Activated T-cell treated with anti-CD3 and anti-CD28 coated beads, Interleukin-2, amount 50 U/mL, for 72 hours (primary cell): ENCODE results near the gene WWC2. TPM values are rescaled to one million over a fixed set of nuclear protein-coding genes. Genes with fewer than 3 reads are reported as not detected.
"Not testable (repeated sequence)": the region's sequence is repeated elsewhere in the genome, so short reads cannot be mapped to it uniquely, and the experiment has no call there.

ENCODE experiments used
- ATAC-seq, 2 donors: fragments of 150-1000 bp; cut with Tn5 transposase; replicated peaks in 1 of 2; 2 replicates each; pipeline ENCODE4 v1.10.0; 2021; ENCODE audit warnings: moderate library complexity in 2 of 2, mild to moderate bottlenecking in 1 of 2
- DNase-seq, 2 donors: peaks; one replicate each; pipeline ENCODE4 v3.0.0; 2021 to 2022; ENCODE audit warnings: mixed read lengths in 1 of 2
- H3K27ac Mint-ChIP-seq: one replicate; pipeline ENCODE4 v1.8.0; 2022; ENCODE audit warnings: mild to moderate bottlenecking, moderate library complexity, mixed read lengths
- H3K27me3 Mint-ChIP-seq: one replicate; pipeline ENCODE4 v1.8.0; 2022; ENCODE audit warnings: low read depth, mixed read lengths
- H3K36me3 Mint-ChIP-seq, 2 donors: one replicate each; pipeline ENCODE4 v1.8.0; 2022; ENCODE audit warnings: mixed read lengths in 2 of 2, mild to moderate bottlenecking in 1 of 2; ENCODE audit not compliant: insufficient read depth in 2 of 2
- H3K4me1 Mint-ChIP-seq: one replicate; pipeline ENCODE4 v1.8.0; 2022; ENCODE audit warnings: low read depth, mixed read lengths
- H3K4me3 Mint-ChIP-seq, 2 donors: one replicate each; pipeline ENCODE4 v1.8.0; 2022; ENCODE audit warnings: mild to moderate bottlenecking in 2 of 2, mixed read lengths in 2 of 2, moderate library complexity in 2 of 2
- H3K9me3 Mint-ChIP-seq, 2 donors: one replicate each; pipeline ENCODE4 v1.8.0; 2022; ENCODE audit warnings: mixed read lengths in 2 of 2
- total RNA-seq, 2 donors: library from RNA; stranded (reverse); gene quantifications; one replicate each; pipeline ENCODE4 v1.2.3, GENCODE V29; 2022

WWC2 gene
- total RNA-seq, 2 donors from 2014 or later = 3.6 to 3.7 TPM

- Mint-ChIP-seq H3K27me3 (no peaks in the 10 kb centered on the region), H3K4me3 (no peak overlapping the region), H3K4me1 (peaks cover 5% of the 10 kb centered on the region), H3K27ac (no peak overlapping the region), H3K36me3 (no peaks in the 10 kb centered on the region), H3K9me3 (no peaks in the 10 kb centered on the region)
- ATAC-seq (no peak), DNase-seq (no peak)
Measured at GRCh38 chr4:183139972-183140570, 41.0 kb downstream of the WWC2 start.

- Mint-ChIP-seq H3K27me3 (peaks cover 6% of the 10 kb centered on the region), H3K9me3 (no peaks in the 10 kb centered on the region), H3K36me3 (no peaks in the 10 kb centered on the region), H3K4me3 (no peak overlapping the region), H3K4me1 (peaks cover 5% of the 10 kb centered on the region), H3K27ac (no peak overlapping the region)
- no peak for ATAC-seq
- no peak for DNase-seq
Measured at GRCh38 chr4:183140911-183141320, 41.9 kb downstream of the WWC2 start.

- Mint-ChIP-seq H3K9me3 (no peaks in the 10 kb centered on the region), H3K36me3 (no peaks in the 10 kb centered on the region), H3K27ac (no peak overlapping the region), H3K4me1 (peaks cover 5% of the 10 kb centered on the region), H3K27me3 (peaks cover 11% of the 10 kb centered on the region), H3K4me3 (no peak overlapping the region)
- ATAC-seq (no peak), DNase-seq (no peak)
Measured at GRCh38 chr4:183141997-183142396, 42.9 kb downstream of the WWC2 start.

GRCh38 chr4:183142571-183143550, 43.8 kb downstream of the WWC2 start:
- Mint-ChIP-seq H3K27me3 (peaks cover 11% of the 10 kb centered on the region), H3K4me1 (peaks cover 5% of the 10 kb centered on the region)
- ATAC-seq = no peak

GRCh38 chr4:183144787-183145186, 45.7 kb downstream of the WWC2 start:
- H3K36me3 Mint-ChIP-seq = no peaks in the 10 kb centered on the region
- H3K4me1 Mint-ChIP-seq = peaks cover 5% of the 10 kb centered on the region
- H3K27me3 Mint-ChIP-seq = peaks cover 11% of the 10 kb centered on the region
- H3K9me3 Mint-ChIP-seq = no peaks in the 10 kb centered on the region
- ATAC-seq (no peak), DNase-seq (no peak)
- H3K27ac Mint-ChIP-seq = no peak overlapping the region
- no peak overlapping the region for H3K4me3 Mint-ChIP-seq

More at GRCh38 chr4:183142571-183143550, 43.8 kb downstream of the WWC2 start:
- Mint-ChIP-seq H3K9me3 (no peaks in the 10 kb centered on the region), H3K36me3 (no peaks in the 10 kb centered on the region), H3K4me3 (no peak overlapping the region), H3K27ac (no peak overlapping the region)
- no peak for DNase-seq

GRCh38 chr4:183145773-183146172, 46.7 kb downstream of the WWC2 start:
- Mint-ChIP-seq H3K4me1 (peaks cover 5% of the 10 kb centered on the region), H3K27ac (no peak overlapping the region), H3K36me3 (no peaks in the 10 kb centered on the region), H3K27me3 (peaks cover 11% of the 10 kb centered on the region), H3K9me3 (no peaks in the 10 kb centered on the region), H3K4me3 (no peak overlapping the region)
- ATAC-seq = no peak
- DNase-seq = no peak

- ATAC-seq (no peak), DNase-seq (no peak)
- Mint-ChIP-seq H3K36me3 (no peaks in the 10 kb centered on the region), H3K4me1 (peaks cover 5% of the 10 kb centered on the region), H3K4me3 (no peak overlapping the region), H3K27ac (no peak overlapping the region), H3K9me3 (no peaks in the 10 kb centered on the region), H3K27me3 (peaks cover 11% of the 10 kb centered on the region)
Measured at GRCh38 chr4:183146478-183146877, 47.4 kb downstream of the WWC2 start.

- H3K27me3 Mint-ChIP-seq = peaks cover 11% of the 10 kb centered on the region
- no peak overlapping the region for H3K27ac Mint-ChIP-seq
- no peak overlapping the region for H3K4me3 Mint-ChIP-seq
- H3K36me3 Mint-ChIP-seq = no peaks in the 10 kb centered on the region
- H3K4me1 Mint-ChIP-seq = peaks cover 5% of the 10 kb centered on the region
- no peaks in the 10 kb centered on the region for H3K9me3 Mint-ChIP-seq
- DNase-seq = no peak
- no peak for ATAC-seq
Measured at GRCh38 chr4:183147196-183147595, 48.1 kb downstream of the WWC2 start.

GRCh38 chr4:183147983-183148382, 48.9 kb downstream of the WWC2 start:
- Mint-ChIP-seq H3K4me1 (peaks cover 5% of the 10 kb centered on the region), H3K4me3 (no peak overlapping the region), H3K9me3 (no peaks in the 10 kb centered on the region), H3K27me3 (peaks cover 11% of the 10 kb centered on the region), H3K36me3 (no peaks in the 10 kb centered on the region), H3K27ac (no peak overlapping the region)
- no peak for DNase-seq
- no peak for ATAC-seq

- Mint-ChIP-seq H3K27ac (no peak overlapping the region), H3K36me3 (no peaks in the 10 kb centered on the region), H3K4me1 (no peaks in the 10 kb centered on the region), H3K9me3 (no peaks in the 10 kb centered on the region), H3K4me3 (no peak overlapping the region), H3K27me3 (peaks cover 11% of the 10 kb centered on the region)
- no peak for DNase-seq
- no peak for ATAC-seq
Measured at GRCh38 chr4:183149616-183150539, 50.8 kb downstream of the WWC2 start.

- not testable (repeated sequence) for H3K27me3 Mint-ChIP-seq, H3K9me3 Mint-ChIP-seq, DNase-seq, H3K4me3 Mint-ChIP-seq, ATAC-seq, H3K36me3 Mint-ChIP-seq, H3K4me1 Mint-ChIP-seq, H3K27ac Mint-ChIP-seq
Measured at GRCh38 chr4:183150664-183151063, 51.6 kb downstream of the WWC2 start.

GRCh38 chr4:183152232-183152631, 53.2 kb downstream of the WWC2 start:
- not testable (repeated sequence) for H3K27me3 Mint-ChIP-seq

More at GRCh38 chr4:183152232-183152631, 53.2 kb downstream of the WWC2 start:
- not testable (repeated sequence) for ATAC-seq, H3K4me3 Mint-ChIP-seq, H3K36me3 Mint-ChIP-seq, H3K9me3 Mint-ChIP-seq, H3K27ac Mint-ChIP-seq, DNase-seq, H3K4me1 Mint-ChIP-seq
